ENCODE measurements around the gene RNF121.

RNF121 gene

DNA sequence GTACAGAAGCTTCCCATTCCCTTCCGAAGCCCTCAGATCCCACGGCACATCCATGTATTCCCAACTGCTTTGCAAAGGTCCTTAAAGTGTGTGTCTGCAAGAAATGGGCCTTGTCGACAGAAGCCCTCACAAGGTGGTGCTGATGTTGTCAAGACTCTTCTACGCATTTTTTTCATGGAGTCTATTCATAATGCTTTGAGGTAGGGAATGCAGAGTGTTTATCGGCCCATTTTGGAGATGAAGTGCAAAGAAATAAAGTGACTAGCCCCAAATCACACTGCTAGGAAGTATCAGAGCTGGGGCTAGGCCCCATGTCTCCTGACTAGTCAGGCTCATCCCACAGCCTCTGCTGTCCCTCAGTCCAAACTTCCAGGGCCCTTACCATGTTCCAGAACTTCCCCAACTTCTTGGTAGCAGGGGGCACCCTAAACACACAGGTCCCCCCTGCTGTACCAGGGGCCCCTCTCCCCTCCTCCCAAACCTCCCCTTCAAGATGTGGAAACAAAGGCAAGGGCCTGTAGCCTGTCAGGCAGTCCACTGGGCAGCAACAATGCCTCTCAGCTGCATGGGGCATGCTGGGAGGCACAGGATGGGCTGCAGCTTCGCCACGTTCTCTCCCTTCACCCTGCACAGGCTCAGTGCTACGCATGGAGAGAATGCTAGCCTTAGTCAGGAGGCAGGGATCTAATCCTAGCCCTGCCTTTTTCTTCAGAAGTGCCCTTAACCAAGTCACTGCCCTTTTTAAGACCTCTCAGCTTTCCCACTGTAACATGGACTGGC lies 77.7 kb downstream of the RNF121 start:
- DNase-seq (ENCODE audit: low read depth) = no peak

DNA sequence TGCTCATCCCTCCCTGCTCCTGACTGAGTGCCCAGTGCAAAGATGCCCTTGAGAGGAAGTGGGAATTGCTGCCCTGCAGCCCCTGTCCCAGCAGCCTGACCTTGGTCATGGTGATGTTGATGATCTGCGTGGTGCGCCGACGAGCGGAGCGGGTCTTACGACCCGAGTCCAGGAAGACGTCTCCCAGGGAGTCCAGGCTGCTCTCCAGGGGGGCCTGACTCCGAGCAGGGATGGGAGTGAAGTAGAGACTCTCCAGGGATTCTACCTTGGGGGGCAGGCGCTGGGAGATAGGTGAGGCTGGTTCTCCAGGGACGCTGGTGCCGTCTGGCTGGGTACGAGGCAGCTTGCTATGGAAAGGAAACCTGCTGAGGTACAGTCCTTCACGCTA lies 78.2 kb downstream of the RNF121 start:
- no peak for DNase-seq (ENCODE audit: low read depth)

DNA sequence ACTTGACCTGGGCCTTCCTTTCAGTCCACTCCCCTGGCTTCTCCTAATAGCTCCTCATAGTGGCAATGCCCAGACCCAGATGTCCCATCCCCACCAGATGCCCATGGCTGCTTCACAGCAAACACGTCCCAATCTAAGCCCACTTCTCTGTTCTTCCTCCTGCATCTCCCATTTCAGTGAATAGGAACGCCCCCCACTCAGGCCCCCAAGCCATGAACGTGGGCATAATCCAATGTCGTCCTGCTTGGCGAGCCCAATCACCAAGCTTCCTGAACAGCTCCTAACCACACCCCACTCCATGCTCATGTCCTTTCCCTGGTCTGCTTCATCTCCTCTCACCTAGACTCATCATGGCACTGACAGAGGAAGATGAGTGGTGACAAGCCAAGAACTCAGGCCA lies 78.7 kb downstream of the RNF121 start:
- DNase-seq (ENCODE audit: low read depth) = no peak

DNA sequence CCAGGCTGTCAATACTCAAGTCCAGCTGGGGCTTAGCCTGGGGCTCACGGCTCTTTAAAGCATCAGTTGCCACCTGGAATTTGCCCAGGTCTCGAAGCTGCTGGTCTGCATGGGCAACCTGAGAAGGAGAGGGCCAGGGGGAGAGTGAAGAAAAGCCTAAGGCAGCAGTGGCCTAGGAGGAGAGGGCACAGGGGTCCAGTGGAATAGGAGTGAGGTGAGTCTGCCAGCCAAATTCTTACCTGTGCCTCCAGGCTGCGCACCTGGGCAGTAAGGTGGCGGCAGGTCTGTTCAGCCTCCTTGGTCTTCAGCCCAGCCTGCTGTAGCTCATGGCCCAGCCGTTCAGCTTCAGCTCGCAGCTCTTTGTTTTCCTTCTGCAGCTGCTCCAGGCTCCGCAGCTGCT lies 79.9 kb downstream of the RNF121 start:
- no peak for DNase-seq (ENCODE audit: low read depth)

DNA sequence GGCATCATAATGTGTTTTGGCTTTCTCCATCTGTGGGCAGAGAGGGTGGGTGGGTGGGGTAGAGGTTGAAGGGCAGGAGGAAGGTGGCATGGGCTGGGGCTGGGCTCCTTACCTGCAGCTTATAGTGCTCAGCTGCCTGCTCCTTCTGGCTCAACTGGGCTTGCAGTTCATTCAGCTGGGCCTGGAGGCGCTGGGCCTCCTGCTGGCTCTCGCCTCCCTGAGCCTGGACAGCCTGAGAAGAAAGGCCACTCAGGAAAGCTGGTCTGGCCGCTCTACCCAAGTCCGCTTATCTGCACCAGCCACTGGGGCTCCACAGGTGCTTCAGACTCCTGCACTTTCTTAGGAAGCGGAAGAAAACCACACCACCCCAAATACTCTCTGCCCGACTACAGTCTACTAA lies 80.3 kb downstream of the RNF121 start:
- DNase-seq (ENCODE audit: low read depth) = no peak

DNA sequence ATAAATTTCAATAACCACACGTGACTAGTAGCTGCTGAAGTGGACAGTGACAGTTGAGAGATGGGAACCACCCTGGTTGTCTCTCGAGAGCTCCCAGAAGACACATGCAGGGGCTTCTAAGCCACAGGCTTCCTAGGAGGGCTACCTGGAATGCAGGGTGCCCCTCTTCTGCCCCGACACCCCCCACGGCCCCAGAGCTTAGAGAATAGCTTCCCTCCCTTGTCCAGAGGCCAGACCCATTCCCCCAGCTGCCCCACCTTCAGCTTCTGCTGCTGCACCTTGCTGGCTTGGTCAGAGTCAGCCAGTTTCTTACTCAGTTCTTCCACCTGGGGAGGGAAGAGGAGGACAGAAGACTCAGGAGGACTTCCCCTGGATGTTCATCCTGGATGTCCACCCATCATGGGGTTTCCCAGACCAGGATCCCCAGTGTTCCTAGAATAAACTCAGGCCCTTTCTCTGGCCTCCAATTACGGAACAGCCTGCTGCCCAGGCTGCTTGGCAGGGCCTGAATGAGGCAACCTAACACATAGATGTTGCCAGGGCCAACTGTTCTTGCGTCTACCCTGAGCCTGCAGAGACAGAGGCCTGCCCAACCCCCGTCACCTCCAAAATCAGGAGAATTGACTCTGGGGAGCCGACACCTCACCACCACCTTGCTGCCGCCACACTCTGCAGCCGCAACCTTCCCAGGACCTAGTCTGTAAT lies 81.8 kb downstream of the RNF121 start:
- DNase-seq (ENCODE audit: low read depth) = no peak

DNA sequence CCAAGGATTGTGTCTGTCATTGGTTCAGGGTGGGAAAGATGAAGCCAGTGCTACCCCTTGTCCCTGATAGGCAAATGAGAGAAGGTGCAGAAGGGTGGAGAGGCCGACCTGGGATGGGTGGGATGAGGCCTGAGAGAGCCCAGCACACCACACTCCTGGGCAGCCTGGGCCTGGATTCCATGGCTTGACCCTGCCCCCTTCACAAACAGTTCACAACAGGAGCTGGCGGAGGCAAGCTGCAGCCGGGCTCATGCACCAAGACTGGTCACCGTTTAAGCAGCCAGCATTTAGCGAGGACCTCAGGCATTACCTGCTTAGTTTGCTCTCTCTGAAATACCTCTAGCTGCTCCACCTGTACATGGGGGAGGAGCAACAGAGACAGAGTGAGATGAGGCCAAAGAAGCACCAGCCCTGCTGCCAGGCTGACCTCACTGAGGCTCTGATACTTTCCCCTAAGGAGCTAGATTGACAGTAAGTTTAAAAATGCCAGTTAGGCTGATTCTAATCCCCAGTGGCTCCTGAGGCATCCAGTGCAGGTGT lies 83.3 kb downstream of the RNF121 start:
- DNase-seq (ENCODE audit: low read depth) = no peak

DNA sequence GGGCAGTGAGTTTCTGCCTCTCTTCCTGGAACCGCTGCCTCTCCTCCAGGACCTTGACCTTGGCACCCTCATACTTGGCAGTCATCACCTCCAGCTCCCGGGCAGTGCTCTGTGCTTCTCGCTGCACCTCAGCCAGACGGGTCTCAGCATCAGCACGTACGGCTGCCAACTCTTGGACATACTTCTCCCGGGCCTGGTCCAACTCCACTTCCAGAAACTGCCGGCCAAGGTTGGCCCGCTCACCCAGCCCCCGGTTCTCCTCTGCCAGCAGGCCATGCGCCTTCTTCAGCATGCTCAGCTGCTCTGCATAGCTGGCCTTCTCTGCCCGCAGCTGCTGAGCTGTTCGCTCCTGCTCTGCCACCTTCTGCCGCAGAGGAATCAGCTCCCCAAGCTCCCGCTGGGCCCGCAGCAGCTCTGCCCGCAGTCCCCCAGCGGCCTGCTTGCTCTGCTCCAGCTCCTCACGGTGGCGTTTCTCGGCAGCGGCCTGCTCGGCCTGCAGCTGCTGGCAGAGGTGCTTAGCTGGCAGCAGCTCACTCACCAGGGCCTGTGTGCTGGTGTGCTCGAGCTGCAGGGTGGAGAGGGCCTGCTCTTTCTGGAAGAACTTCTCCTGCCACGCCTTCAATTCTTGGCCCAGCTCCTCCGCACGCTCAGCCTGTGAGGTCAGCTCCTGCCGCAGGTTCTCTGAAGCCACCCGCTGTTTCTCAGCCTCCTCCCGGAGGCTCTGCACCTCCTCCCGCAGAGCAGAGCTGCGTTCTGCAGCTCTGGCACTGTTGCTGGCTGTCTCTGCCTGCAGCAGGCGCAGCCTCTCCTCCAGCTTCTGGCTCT lies 84.3 kb downstream of the RNF121 start:
- no peak for DNase-seq (ENCODE audit: low read depth)

DNA sequence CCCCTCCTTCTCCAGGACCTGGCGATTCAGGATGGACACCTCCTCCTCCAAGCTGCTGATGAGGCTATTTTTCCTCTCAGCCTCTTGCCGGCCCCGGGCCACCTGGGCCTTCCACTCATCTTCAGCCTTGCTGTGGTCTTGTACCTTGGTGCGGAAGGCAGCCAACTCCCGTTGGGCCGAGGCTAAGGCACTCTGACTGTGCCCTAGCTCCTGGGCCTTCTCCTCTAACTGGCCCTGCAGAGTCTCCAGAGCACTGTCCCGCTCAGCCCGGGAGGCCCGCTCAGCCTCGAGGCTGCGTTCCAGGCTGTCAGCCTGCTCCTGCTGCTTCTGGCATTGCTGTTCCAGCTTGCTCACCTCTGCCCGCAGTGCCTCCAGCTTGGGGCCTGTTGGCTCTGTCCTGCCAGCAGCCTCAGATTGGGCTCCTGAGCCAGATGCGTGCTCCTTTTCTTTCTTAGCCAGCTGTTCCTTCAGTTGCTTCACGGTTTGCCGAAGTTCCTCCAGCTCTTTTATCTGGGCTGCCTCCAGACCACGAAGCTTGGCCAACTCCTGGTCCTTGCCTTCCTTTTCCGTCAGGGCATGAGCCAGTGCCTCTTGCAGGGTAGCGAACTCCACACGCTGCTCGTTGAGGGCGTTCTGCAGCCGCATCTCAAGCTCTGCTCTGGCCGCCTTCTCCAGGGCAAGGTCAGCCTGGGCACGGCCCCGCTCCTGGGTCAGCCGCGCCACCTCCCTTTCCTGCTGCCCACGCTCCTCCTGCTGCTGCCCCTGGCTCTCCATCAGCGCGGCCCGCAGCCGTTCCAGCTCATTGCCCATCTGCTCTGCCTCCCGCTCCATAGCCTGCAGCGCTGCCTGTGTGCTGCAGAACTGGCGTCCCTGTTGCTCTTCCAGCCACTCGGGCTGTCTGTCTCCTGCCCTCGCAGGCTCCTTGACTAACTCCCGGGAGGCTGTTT lies 85.2 kb downstream of the RNF121 start:
- no peak for DNase-seq (ENCODE audit: low read depth)

DNA sequence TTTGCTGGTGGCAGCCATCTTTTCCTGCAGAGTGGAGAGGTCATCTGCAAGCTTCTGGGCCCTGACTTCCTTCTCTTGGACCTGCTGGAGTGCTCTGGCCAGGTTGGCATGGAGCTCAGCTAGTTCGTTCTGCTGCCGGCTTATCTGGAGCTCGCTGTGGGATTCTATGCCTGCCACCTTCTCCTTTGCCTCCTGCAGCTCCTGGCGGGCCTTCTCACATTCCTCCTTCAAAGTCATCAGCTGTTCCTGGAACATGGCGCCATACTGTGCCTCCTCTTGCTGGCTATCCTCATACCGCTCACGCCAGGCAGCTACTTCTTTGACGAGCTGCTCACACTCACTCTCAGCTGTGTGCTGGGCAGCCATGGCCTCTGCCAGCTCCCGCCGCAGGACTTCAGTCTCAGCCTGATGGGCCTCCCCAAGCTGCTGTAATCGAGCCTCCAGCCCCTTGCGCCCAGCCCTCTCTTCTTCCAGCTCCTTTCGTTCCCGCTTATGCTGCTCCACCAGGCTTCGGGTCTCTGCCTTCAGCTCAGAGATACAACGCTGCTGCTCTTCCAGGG lies 86.0 kb downstream of the RNF121 start:
- DNase-seq (ENCODE audit: low read depth) = no peak

DNA sequence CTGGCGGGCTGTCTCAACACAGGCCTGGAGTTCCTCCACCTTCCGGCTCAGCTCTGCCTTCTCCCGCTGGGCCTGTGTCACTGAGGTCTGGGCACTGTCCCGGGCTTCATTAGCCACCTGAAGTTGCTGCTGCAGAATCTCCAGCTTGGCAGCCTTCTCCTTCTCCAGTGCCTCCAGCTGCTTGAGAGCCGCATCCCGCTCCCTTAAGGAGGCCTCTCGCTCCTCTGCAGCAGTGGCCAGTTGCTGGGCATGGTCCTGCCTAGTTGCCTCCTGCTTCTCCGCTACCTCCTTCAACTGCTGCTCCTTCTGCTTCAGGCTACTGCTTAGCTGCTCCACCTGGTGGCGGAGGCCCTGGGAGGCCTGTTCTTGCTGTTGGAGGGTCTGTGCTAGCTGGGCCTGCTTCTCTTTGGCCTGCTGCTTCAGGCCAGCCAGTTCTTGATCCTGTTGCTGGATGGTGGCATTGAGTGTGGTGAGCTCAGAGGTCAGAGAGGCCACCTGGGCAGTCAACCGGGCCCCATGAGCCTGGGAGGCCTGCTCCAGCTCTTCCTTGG lies 86.7 kb downstream of the RNF121 start:
- no peak for DNase-seq (ENCODE audit: low read depth)

DNA sequence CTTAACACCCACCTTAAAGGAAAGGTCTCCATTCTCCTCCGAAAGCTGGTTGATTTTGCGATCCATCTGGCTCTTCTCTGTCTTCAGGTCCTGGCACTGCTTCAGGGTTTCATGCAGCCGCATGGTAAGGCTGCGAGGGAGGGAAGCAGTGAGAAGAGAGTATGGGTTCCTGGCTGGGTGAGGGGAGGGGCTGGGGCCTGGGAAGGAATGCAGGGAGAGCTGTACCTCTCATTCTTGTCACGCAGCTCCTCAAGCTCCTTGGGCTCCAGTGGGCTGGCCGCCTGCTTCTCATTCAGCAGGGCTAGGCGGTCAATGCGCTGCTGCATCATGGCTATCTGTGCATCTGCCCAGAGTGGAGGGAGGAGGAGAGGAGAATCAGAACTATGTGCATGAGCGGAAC lies 89.3 kb downstream of the RNF121 start:
- no peak for DNase-seq (ENCODE audit: low read depth)

DNA sequence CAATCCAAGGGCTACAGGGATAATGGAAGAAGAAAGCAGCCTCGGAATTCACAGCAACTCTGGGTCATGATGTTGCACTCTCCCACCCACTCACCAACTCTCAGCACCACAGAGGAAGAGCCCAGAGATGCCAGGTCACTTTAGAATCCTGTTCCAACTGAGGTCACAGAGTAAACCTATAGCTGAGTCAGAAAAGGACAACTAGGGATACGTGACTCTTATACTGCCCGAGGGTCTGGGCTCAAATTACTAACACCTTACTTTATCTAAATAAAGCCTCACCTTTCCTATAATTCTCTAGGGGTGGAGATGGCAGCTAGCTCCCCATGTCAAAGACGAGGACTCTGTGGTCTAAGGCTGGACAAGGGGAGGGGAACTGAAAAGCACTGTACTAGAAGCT lies 94.5 kb downstream of the RNF121 start:
- no peak for DNase-seq (ENCODE audit: low read depth)

DNA sequence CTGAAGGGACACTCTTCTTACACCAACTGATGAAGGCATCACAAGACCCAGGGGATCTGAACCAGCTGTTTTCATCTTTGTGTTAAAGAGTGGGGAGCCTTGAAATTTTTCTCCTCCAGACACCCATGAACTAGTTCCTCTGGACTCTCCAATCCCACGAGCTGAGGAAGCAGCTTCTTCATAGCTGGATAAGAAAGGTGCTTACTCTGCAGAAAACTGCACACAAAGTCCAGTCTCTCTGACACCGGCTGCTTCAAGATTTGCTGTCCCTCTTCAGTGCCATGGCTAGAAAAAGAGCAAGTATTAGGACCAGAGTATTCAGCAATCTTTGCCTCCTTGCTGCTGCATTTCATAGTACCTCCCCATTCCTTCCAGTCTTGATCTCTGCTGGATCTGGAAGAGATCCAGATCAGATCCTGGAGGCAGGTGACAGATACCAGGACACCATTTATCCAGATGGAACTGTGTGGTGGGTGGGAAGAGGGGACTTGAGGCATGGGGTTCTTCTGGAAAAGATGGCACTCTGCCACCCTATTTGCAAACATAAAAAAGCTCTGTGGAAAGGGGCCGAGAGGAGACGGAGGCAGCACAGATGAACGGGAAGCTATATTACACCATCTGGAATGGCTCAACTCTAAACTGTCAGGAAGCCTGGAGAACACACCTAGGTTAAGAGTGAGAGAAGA lies 95.4 kb downstream of the RNF121 start:
- DNase-seq (ENCODE audit: low read depth) = no peak

DNA sequence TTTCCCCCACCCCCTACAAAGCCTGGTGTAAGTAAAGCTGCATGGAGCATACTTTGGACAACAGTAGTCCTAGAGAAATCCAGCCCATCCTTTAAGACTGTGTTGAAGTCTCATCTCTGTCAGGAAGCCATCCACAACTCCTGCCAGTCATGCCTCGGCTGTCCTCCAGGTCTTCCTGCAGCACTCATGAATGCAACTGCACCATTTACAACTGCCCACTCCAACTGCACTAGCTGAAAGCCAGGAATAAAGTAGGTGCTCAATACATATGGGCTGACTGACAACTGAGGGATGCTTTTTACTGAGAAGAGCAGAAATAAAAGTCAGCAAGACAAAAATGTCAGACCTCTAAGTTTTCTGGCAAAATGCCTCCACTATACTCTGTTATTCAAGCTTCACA lies 97.2 kb downstream of the RNF121 start:
- no peak for DNase-seq (ENCODE audit: low read depth)

DNA sequence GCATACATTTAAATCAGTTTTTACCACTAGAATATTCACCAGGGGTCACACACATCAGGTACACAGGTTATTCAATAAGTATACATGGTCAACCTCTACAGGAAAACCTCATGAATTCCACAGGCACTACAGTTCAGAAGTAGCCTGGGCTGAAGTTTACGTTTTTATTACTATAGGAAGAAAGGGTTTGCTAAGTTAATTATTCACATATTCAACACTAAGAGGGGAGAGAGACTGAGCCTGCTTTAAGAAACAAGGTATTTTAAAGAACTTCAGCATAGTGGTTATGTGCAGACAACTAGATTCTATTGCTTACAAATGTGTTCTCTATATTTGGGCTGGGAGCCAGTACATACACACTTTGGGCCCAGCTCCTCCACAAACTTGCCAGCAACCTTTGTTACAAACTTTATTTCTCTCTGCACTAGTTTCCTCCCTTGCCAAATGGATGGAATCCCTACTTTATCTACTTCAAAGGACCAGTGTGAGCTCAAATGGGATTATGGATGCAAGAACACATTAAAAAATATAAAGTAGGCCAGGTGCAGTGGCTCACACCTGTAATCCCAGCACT lies 101.7 kb downstream of the RNF121 start:
- no peak for DNase-seq (ENCODE audit: low read depth)

DNA sequence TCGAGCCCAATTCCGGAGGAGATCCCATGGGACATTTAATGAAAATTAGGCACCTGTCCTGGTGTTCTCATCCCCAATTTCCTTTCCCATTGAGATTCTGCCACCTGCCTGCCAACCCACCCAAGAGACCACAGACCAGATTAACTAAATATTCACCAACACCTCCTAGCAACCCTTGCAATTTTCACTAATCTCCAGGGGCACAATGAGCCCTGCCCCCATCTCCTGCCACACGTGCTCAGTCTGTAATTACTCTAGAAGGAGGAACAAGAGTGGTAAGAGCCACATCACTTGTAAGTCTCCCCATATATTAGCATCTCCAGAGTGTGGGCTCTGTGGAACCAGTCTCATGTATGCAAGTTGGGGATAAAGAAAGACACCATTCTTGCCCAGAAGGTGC lies 107.8 kb downstream of the RNF121 start:
- DNase-seq (ENCODE audit: low read depth) = no peak

DNA sequence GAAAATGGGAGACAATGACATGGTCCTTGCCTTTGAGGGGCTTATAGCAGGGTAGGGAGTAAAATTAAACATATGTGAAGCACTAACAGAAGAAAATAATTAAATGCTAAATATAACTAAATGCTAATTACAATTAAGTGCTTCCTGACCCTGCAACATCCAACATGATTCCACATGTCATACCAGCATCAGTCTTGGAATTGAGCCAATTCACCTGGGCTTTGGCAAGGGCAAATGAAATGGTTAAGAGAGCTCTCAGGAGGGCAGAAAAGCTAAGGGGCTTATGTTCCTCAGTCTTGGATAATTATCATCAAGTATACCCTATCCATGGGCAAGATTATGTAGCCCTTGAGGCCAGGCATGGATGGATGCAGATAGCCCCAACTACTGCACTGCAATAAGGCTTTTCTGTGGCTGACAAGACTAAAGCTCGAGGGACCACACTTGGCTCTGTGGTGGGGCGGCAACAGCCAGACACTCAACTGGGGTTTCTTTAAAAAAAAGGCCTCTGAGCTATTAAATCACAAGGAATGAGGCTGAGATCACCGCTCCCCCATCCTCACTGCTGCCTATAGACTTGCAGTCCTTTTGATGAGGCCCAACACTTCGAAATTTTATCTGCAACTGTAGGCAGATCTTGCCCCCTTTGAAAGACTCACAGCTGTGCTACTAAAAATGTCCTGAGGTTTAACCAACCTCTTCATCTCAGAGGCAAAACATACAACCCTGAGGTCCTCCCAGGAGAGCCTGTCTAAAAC lies 108.9 kb downstream of the RNF121 start:
- DNase-seq (ENCODE audit: low read depth) = no peak

DNA sequence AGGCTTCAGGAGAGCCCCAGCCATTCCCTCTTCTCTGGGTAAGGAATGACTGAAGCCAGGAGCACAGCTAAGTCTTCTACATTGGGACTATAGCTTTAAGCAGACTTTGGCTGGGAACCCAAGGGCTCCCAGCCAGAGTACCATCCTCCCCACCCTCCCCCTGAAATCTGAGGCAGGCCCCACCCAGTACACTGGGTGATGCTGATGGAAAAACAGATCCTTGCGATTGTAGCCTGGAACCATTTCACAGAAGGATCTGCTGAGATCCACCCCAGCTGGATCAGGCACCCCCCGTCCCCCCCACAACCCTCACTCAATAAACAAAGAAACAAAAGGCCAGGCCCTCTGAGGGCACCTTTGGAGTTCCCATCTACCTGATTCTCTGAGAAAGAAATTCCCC lies 109.6 kb downstream of the RNF121 start:
- no peak for DNase-seq (ENCODE audit: low read depth)
